Activated CD8-positive, alpha-beta T cell treated with anti-CD3 and anti-CD28 coated beads for 36 hours (primary cell): ENCODE data around the gene DCAF5. TPM values are rescaled to one million over a fixed set of nuclear protein-coding genes. Genes with fewer than 3 reads are reported as not detected.

Source experiments
- ATAC-seq: fragments of 200-7000 bp; cut with Tn5 transposase; one replicate; pipeline ENCODE4 v1.10.0; 2021; ENCODE audit warnings: mild to moderate bottlenecking, moderate library complexity
- CTCF ChIA-PET: fragments of 350-600 bp; sonication (Branson Sonifier 250); formaldehyde crosslinking; loops from one replicate; lab custom pipeline; 2021; ENCODE audit warnings: antibody characterized with exemption; lab: Charles Lee
- POLR2A ChIA-PET: fragments of 350-600 bp; sonication (Branson Sonifier 250); formaldehyde crosslinking; loops from one replicate; lab custom pipeline; 2021; ENCODE audit warnings: antibody characterized with exemption; lab: Charles Lee
- DNase-seq: peaks from one replicate; pipeline ENCODE4 v3.0.0-alpha.2; 2020
- H3K27ac Mint-ChIP-seq: one replicate; pipeline ENCODE4 v1.8.0; 2021; ENCODE audit warnings: mild to moderate bottlenecking, mixed read lengths
- H3K27me3 Mint-ChIP-seq: one replicate; pipeline ENCODE4 v1.8.0; 2021; ENCODE audit warnings: mixed read lengths
- H3K36me3 Mint-ChIP-seq: one replicate; pipeline ENCODE4 v1.8.0; 2021; ENCODE audit warnings: low read depth, mixed read lengths
- H3K4me1 Mint-ChIP-seq: one replicate; pipeline ENCODE4 v1.8.0; 2021; ENCODE audit warnings: low read depth, mixed read lengths
- H3K4me3 Mint-ChIP-seq: one replicate; pipeline ENCODE4 v1.8.0; 2021; ENCODE audit warnings: mild to moderate bottlenecking, moderate library complexity, mixed read lengths
- H3K9me3 Mint-ChIP-seq: one replicate; pipeline ENCODE4 v1.8.0; 2021; ENCODE audit warnings: mixed read lengths
- CTCF ChIP-seq: fragments of 200-600 bp; IDR thresholded peaks from one replicate; pipeline ENCODE4 v1.8.0; 2022; ENCODE audit warnings: antibody characterized with exemption, mild to moderate bottlenecking
- intact Hi-C: fragments of 100-400 bp; cut with micrococcal nuclease; formaldehyde crosslinking; loops from one replicate; pipeline ENCODE4 v1.10.0; 2022
- total RNA-seq, 2 experiments: library from RNA; stranded (reverse); gene quantifications; one replicate each; pipeline ENCODE4 v1.2.3, GENCODE V29; 2021

DCAF5 gene
- total RNA-seq, 2 experiments from 2014 or later = 34.3 to 36.5 TPM

- ChIA-PET CTCF (interaction anchor here (10.6 kb wide), 1 partner anchor 20 kb away, joined by 218 read pairs; no protein-coding TSS in a partner anchor), POLR2A (no interaction called here)
- peaks cover 20% of the 10 kb centered on the region for H3K4me1 Mint-ChIP-seq
- DNase-seq (no peak), ATAC-seq (no peak)
- TF ChIP-seq CTCF = no peak
- intact Hi-C loops = no loop called here
- no peaks in the 10 kb centered on the region for H3K9me3 Mint-ChIP-seq
- peaks cover 2% of the 10 kb centered on the region for H3K27me3 Mint-ChIP-seq
- no peak overlapping the region for H3K4me3 Mint-ChIP-seq
- no peak overlapping the region for H3K27ac Mint-ChIP-seq
- peaks cover 5% of the 10 kb centered on the region for H3K36me3 Mint-ChIP-seq
These were observed 1.9 kb upstream of the DCAF5 start for GRCh38 chr14:69154779-69155178.

DNA sequence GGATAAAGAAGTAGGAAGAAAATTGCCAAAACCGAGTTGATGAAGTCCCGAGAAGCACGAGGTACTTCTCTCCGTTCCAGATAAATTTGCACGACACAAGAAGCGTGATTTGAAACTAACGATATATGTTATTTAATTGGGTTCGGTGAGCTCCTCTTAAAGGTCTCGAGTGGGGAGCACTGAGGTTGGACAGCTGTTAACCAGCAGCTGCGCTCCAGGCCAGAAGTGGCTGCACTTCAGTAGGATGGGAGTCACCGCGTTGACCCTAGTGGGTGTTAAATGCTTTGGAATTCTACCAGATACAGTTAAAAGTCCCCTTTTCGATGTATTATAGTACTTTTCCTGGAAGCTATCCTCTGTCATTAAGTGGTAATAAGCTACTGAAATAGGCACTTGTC lies 953 bp upstream of the DCAF5 start:
- peaks cover 2% of the 10 kb centered on the region for H3K27me3 Mint-ChIP-seq
- no peak for TF ChIP-seq CTCF
- H3K27ac Mint-ChIP-seq = peak overlapping the region; percentile 79
- ChIA-PET CTCF (interaction anchor here (10.6 kb wide), 1 partner anchor 19 kb away, joined by 218 read pairs; no protein-coding TSS in a partner anchor), POLR2A (interaction anchor here (1.0 kb wide), 1 partner anchor 256 kb away, joined by 3 read pairs; no protein-coding TSS in a partner anchor)
- peaks cover 12% of the 10 kb centered on the region for H3K36me3 Mint-ChIP-seq
- H3K4me3 Mint-ChIP-seq = peak overlapping the region; percentile 84
- no peaks in the 10 kb centered on the region for H3K9me3 Mint-ChIP-seq
- peaks cover 29% of the 10 kb centered on the region for H3K4me1 Mint-ChIP-seq
- ATAC-seq (no peak), DNase-seq (no peak)
- intact Hi-C loops = loop anchor here (2.0 kb wide), 1 partner anchor 25 kb away; no protein-coding TSS in a partner anchor

DNA sequence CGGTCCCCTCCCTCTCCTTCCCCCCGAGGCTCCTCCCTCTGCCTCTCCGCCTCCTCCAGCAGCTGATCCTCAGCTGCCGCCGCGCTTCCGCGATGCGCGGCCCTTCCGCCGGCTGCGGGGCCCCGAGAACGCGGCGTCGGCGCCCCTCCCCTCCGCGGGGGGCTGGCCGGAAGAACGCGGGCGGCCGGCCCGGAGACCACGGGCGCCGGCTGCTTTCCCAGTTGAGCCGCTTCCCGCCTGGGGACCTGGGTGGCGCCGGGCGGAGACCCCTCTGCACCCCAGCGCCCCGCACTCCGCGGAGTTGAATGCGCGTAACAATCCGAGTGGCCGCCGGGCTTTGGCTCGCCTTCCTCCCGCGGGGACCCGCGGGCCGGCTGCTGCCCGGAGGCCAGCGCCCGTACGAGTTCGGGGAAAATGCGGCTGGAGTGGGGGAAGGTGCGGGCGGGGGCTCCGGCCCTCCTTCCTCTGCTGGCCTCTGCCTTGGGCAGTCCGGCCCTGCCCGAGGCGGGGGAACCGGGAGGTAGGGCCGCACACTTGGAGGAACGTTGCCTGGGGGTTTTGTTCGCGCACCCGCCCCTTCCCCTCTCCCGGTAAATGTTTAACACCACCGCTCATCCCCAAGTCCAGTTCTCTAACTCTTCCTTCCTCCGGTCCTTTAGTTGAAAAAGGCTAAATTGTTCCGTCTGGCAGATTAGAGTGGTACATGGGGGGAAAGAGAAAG lies 393 bp upstream of the DCAF5 start:
- TF ChIP-seq CTCF = no peak
- intact Hi-C loops = loop anchor here (2.0 kb wide), 1 partner anchor 25 kb away; no protein-coding TSS in a partner anchor
- H3K27ac Mint-ChIP-seq = peak overlapping the region; percentile 95
- DNase-seq = no peak
- POLR2A ChIA-PET = interaction anchor here (0.9 to 4.4 kb wide), 4 partner anchors 17 to 255 kb away, joined by 3 to 27 read pairs (median 4); no protein-coding TSS in a partner anchor
- peaks cover 33% of the 10 kb centered on the region for H3K4me1 Mint-ChIP-seq
- CTCF ChIA-PET = interaction anchor here (10.6 kb wide), 1 partner anchor 19 kb away, joined by 218 read pairs; no protein-coding TSS in a partner anchor
- no peak for ATAC-seq
- H3K36me3 Mint-ChIP-seq = peaks cover 17% of the 10 kb centered on the region
- peak overlapping the region; percentile 84 for H3K4me3 Mint-ChIP-seq
- H3K9me3 Mint-ChIP-seq = no peaks in the 10 kb centered on the region
- peaks cover 2% of the 10 kb centered on the region for H3K27me3 Mint-ChIP-seq

- ChIA-PET POLR2A (interaction anchor here (0.7 to 4.4 kb wide), 7 partner anchors 15 to 44 kb away, joined by 3 to 27 read pairs (median 5); no protein-coding TSS in a partner anchor), CTCF (interaction anchor here (0.7 to 10.6 kb wide), 3 partner anchors 9 to 39 kb away, joined by 3 to 218 read pairs (median 12); partner anchors contain the start of gene EXD2)
- Mint-ChIP-seq H3K4me1 (peaks cover 41% of the 10 kb centered on the region), H3K27me3 (peaks cover 2% of the 10 kb centered on the region), H3K36me3 (peaks cover 21% of the 10 kb centered on the region), H3K4me3 (peak overlapping the region; percentile 84), H3K27ac (peak overlapping the region; percentile 95), H3K9me3 (no peaks in the 10 kb centered on the region)
- intact Hi-C loops = loop anchor here (2.0 kb wide), 1 partner anchor 24 kb away; no protein-coding TSS in a partner anchor
- TF ChIP-seq CTCF = no peak
- DNase-seq = peak; percentile 62
- ATAC-seq = peak; percentile 27
These were observed 578 bp downstream of the DCAF5 start for GRCh38 chr14:69152181-69152901.
